Measurements from ENCODE around the gene TSPAN5.
"Not testable (repeated sequence)": the region's sequence is repeated elsewhere in the genome, so short reads cannot be mapped to it uniquely, and the experiment has no call there.

TSPAN5 gene

DNA sequence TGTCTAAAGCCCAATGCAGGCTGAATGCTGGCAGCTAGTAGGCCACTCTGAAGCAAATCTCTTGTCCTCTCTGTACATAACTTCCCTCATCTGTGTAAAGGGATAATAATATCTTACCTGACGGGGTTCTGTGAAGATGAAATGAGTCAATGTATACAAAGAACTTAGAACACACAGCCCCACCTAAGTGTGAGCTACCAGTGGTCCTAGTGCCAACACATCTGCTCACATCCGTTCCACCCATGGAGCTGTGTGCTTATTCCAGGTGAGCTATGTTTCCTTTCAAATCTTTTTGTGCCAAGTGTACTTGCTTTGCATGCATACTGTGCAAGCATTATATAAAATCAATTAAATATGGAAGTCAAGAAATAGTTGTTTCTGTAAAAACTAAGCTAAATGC is 116.4 kb downstream of the TSPAN5 start:
- DNase-seq = no peak

DNA sequence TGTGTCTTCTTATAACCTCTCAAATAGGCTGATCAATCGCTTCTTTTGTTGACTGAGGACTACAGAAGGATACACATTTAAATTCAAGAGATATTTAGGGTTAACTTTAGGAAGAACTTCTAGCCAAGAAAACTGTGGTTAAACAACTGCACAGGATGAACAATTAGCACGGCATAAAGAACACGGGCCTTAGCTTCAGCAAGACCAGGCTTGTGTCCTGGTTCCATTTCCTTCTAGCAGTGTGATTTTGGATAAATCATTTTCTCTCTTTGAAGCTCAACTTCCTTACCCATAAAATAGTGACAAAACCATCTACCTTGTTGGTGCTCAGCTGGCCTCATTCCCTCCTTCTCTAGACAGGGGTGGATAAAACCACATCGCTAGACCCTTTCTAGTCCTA is 117.6 kb downstream of the TSPAN5 start:
- DNase-seq = no peak

DNA sequence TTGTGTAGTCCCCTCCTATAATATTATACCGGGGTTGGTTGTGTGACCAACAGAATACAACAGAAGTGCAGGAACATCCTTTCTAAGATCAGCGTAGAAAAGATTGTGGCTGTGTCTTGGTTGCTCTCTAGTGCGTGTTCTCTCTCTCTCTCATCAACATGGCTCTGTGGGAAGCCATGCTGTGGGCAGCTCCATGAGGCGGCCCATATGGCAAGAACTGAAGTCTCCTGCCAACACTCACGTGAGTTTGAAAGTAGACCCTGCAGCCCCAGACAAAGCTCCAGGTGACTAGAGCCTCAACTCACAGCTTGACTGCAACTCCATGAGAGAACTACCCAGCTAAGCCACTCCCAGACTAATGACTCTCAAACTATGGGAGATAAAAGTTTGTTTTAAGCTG is 118.7 kb downstream of the TSPAN5 start:
- DNase-seq = no peak

GRCh38 chr4:98539299-98539698 is 119.1 kb downstream of the TSPAN5 start:
- no peak for DNase-seq

DNA sequence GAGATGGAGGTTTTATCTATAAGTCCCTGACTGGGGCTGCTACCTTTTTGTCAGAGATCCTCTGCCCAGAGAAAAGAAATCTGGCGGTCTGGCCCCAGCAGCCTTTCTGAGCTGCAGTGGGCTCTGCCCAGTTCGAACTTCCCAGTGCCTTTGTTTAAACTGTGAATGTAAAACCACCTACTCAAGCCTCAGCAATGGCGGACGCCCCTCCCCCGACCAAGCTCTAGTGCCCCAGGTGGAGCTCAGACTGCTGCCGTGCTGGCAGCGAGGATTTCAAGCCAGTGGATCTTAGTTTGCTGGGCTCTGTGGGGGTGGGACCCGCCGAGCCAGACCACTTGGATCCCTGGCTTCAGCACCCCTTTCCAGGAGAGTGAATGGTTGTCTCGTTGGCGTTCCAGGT is 121.8 kb downstream of the TSPAN5 start:
- DNase-seq = no peak

DNA sequence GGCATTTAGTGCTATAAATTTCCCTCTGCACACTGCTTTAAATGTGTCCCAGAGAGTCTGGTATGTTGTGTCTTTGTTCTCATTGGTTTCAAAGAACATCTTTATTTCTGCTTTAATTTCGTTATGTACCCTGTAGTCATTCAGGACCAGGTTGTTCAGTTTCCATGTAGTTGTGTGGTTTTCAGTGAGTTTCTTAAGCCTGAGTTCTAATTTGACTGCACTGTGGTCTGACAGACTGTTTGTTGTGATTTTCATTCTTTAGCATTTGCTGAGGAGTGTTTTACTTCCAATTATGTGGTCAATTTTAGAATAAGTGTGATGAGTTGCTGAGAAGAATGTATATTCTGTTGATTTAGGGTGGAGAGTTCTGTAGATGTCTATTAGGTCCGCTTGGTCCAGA is 124.3 kb downstream of the TSPAN5 start:
- not testable (repeated sequence) for DNase-seq

GRCh38 chr4:98530572-98530971 is 127.8 kb downstream of the TSPAN5 start:
- DNase-seq = no peak

DNA sequence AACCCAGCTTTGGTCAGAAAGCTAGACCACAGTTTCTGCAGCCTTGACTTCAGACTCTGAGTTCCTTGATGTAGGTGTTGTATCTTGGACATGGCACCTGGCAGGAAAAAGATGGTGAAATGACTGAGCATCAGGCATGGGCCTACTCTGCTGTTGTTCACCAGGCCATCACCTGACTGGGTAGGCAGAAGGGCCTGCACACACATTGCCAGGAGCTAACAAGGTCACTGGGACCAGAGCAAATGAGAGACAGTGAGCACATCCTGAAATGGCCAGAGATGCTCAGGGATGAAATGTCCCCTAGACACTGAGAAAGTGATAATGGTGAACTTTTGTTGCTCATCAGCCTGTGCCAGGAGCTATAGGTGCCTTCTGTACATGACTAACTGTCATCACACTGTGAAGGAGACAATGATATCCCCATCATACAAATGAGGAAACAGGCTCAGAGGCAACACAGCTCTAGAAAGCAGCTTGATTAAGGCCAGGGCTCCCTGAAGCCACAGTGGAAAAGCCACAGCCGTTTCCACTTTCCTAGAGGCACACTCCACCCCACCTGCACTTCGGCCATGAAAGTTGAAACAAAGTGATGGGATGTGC is 128.3 kb downstream of the TSPAN5 start:
- no peak for DNase-seq

DNA sequence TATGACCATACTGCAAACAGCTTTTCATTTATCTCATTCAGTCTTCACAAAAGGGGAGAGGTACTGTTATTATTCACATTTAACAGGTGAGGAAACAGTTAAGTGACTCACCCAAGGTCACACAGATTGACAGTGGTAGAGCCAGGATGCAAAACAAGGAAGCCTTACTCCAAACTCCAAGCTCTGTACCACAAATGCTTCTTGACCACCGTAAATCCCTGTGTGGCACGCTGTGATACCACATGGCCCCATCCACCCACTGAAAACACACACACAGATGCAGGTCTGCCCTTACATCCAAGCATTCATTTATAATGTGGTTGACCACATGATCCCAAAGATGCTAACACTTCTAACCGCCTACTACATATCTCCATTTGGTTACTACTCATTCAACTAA is 129.5 kb downstream of the TSPAN5 start:
- DNase-seq = no peak

GRCh38 chr4:98527534-98528269 is 130.7 kb downstream of the TSPAN5 start:
- DNase-seq = no peak

DNA sequence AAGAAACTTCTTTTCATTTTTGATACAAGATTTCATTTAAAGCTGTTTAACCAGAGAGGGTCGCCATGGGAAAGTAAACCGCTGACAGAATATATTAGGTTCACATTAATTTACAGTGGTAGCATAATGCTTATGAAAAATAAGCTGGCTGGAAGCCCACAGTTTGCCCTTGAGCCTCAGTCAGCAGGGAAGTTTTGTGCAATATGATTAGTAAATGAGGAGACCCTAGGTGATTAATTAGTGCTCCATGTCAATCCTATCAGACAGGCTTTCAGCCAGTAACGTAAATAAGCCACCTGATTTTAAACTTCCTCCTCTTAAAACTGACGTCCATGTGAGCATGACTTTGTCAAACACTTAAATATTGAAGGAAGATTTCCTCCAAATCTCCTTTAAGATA is 134.2 kb downstream of the TSPAN5 start:
- no peak for DNase-seq

GRCh38 chr4:98522636-98523395 is 135.6 kb downstream of the TSPAN5 start:
- peak; percentile 75 for DNase-seq

- no peak for DNase-seq
These were observed 136.3 kb downstream of the TSPAN5 start for GRCh38 chr4:98522062-98522461.

DNA sequence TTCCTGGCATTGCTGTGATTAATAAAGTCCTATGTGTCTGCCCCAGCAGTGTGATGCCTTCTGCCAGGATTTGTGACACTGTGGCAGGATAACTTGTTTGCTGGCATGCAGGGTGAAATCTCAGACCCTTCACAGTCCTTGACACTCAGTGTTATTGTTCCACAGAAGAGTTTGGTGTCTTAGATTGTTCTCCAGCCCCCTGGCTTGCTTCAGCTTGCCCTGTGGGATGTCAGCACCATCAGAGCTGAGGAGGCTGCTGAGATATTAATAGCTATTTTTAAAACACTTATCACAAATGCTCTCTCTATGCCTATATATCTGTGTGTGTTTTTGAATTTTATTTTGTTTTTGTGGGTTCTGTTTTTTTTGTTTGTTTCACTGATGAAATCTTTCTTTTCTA is 136.9 kb downstream of the TSPAN5 start:
- no peak for DNase-seq

GRCh38 chr4:98519268-98519977 is 139.0 kb downstream of the TSPAN5 start:
- no peak for DNase-seq

GRCh38 chr4:98518559-98519267 is 139.7 kb downstream of the TSPAN5 start:
- no peak for DNase-seq

GRCh38 chr4:98517218-98518021 is 141.0 kb downstream of the TSPAN5 start:
- peak; percentile 11 for DNase-seq

GRCh38 chr4:98516441-98517217 is 141.8 kb downstream of the TSPAN5 start:
- DNase-seq = peak; percentile 38

DNA sequence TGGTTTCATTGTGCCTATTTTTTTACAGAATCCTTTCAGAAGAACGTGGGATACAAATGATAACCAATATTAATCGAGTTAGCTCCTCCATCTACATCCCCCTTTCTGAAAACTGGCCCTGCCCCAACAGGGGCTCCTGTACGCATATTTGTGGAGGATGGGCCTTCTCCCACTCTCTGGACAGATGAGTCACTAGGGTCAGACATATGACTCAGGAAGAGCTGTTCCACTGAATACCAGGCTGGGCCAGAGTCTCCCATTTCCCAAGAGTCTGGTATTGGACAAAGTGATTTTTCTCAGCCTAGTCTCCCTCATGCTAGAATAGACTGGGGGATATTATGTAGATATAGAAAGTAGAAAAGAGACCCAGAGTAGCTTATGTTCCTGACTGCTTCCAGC is 142.4 kb downstream of the TSPAN5 start:
- peak; percentile 76 for DNase-seq

DNA sequence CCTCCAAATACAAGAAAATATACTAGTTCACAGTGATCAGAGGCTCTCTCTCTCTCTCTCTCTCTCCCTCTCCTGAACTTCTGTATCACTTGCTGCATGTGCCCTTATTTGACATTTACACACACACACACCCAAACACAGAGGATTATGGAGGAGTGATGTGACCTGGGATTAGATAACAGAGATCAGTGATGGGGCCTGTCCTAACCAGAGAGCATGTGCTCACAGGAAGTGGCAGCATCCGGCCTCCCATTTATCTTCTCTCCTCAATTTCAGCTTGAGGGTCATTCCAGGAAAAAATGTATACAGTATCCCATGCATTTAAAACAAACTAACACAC is 143.0 kb downstream of the TSPAN5 start:
- DNase-seq = peak; percentile 9

Data from HCEC 1CT (cell line).